Measurements from ENCODE around the gene DNAJC5.

DNAJC5 gene

DNA sequence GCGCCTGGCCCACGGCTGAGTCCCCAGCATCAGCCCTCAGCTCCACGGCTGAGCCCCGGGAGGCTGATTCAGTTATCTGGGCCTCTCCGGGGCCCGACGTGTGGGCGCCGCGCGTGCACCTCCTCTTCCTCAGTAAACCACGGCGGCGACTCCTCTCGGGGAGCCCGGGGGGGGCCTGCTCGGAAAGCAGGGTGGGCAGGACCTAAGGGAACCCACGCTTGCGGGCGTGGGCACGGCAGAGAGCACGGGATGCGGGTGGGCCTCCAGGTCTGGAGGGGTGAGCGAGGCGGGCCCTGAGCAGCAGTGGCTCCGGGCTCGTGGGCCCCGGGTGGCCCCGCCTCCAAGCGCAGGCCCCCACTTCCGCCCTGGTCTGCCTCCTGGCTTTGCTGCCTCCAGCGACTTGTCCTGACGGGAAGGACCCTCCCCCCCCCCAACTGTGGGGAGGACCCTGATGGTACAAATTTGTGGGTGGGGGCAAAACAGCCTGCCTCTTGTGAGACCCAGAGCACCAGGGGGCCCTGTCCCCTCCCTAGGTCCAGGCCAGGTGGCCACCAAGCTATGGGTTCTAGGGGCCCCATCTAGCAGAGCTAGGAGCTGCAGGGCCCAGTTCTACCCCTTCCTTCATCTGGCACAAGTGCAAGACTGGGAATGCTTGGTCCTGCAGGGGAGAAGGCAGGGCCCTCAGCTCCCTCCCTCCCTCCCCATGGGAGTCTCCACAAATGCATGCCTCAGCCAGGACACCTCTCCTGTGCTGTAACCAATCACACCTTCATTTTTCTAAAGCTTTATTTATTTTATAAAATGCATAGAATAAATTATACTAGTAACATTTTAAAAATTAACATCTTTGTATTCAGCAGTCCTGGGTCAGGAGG, 44.4 kb downstream of the DNAJC5 start:
- DNase-seq = no peak

DNA sequence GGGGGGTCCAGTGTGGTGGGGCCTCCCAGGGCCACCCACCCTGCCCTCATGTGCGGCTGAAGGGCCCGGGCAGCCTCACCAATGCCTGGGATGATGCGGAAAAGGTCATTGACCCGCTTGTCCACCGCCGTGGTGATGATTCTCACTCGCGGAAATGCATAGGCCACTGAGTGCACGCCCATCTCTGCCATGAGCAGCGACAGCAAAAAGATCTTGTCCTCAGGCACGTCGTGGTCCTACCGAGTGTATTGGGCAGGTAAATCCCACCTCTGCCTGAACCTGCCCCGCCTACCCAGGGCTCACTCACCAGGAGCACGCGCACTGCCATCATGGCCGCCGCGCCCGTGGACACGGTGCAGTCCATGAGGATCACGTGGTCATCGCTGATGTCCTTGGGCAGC, 45.1 kb downstream of the DNAJC5 start:
- no peak for DNase-seq

DNA sequence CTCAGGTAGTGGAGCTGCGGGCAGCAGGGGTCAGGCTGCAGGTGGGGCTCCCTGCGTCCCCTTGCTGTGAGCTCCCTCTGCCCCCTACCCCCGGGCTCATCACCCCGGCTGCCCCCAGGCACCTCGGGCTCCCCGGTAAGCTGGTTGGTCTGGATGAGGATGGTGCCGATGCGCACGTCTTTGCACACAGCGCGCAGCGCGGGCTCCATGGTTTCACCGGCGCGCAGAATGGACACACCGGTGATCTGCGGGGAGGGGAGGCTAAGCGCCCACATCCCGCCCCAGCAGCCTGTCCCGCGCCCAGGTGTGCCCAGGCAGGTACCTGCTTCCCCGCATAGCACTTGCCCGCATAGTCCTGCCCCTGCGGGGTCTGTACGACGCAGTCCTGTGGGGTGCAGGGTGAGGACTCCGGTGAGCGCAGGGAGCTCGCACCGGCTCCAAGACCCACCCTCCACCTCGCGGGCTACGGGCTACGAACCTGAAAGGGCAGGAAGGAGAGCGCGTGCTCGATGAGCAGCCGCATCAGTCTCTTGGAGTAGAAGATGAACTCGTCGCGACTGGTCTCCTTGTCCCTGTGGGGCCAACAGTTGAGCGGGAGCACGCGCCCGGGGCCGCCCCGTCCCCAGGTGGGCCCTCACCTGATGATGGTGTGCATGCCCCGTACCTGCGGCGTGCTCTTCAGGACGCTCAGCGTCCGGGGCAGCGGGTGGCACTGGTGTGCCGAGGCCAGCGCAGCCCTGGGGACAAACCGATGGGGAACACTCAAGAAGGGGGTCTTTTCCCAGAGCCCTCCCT, 45.7 kb downstream of the DNAJC5 start:
- no peak for DNase-seq

DNA sequence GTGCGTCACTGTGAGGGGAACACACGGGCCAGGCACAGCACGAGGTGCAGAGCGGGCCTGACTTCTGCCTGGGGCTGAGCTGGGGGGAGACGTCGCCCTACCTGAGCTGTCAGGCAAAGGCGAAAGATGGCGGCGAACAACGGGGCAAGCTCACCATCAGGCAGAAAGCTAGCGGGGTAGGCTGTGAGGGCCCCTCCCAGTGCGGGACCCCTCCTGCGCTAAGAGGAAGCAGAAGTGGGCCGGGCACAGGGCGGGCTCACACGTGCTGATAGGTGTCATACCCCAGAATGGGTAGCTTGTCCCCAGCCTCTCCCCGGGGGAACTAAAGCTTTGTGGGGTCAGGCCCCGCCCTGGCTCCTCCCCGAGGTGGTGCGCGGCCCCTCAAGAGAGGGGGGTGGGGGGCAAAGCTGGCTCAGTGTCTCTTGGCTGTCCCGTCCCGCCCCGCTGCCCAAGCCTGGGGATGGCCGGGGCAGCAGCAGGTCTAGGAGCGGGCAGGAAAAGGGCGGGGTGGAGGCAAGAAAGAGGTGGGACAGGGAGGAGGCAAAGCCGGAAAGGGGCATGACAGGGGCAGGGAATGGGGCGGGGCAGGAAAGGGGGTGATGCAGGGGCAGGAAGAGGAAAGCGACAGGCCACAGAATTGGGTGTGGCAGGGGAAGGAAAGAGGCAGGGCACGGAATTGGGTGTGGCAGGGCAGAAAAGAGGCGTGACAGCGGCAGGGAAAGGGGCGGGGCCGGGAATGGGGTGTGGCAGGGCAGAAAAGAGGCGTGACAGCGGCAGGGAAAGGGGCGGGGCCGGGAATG, 46.6 kb downstream of the DNAJC5 start:
- DNase-seq = peak in 1 of 56 donors; percentile 8

DNA sequence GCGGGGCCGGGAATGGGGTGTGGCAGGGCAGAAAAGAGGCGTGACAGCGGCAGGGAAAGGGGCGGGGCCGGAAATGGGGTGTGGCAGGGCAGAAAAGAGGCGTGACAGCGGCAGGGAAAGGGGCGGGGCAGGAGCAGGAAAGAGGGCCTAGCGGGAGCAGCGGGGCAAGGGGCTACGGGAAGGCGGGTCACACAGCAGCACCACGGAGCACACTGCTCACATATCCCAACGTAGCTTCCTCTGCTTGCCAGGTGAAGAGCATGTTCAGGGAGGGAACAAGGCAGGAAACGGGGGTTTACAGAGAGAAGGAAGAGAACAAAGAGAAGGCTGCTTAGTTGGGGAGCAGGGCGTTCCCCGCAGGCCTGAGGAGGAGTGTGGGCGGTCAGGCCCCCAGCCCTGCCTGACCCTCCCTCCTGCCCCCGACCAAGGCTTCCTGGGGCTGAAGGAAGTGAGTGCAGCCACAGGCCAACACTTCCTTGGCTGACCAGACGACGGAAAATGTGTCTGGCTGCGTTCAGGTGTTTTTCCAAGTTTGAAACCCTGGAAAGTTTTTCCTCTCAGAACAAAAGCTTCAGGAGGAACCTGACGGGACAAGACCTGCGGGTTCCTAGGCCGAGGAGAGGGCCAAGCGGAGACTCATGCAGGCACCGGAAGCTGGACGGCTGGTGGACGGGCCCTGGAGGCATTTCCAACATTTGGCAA, 47.5 kb downstream of the DNAJC5 start:
- peak in 5 of 56 donors; percentile 13 to 56 (median 14) for DNase-seq

DNA sequence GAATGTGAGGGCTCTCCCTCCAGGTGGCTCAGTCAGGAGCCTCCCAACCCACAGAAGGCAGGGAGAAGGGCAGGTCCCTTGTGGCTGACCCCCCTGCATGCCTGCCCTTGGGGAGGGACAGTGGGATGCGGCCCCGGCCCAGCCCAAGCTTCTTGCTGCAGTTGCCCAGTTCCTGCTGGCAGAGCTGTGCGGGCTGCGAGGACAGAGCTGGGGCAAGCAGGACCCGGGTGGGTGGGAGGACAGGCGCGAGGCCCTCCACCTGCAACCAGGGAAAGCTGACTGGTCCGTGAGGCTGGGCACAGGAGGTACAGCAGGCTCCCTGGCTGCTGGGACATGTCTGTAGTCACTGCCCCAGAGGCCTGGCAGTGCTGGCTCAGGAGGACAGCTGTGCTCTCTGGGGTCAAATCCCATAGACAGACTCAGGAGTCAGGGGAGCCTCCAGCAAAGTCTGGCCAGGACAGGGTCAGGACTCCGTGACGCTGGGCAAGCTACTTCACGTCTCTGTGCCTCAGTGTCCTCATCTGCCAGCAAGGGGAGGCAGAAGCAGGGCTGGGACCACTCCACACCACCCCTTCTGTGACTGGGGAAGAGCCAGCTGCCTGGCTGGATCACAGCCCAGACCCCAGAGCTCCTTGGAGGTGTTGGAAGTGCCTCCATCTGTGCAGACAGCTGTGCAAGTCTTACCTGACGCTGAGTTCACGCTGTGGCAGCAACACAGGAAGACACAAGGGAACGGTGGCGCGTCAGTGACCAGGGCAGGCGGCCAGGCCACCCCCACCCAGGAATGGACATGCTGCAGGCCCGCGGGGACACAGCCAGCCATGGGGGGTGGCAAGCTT, 48.3 kb downstream of the DNAJC5 start:
- no peak for DNase-seq

DNA sequence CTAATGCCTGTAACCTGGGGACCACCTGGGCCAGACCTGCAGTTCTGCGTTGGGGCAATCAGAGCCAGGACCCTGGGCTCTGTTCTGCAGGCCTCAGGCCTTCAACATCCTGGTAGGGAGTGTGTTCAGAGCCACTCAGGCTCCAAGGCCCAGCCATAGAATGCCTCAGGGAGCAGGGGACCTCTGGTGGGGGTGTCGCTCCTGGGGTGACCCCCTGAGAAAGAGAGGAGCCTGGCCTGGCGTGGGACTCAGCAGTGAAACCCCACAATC, 48.8 kb downstream of the DNAJC5 start:
- no peak for DNase-seq

DNA sequence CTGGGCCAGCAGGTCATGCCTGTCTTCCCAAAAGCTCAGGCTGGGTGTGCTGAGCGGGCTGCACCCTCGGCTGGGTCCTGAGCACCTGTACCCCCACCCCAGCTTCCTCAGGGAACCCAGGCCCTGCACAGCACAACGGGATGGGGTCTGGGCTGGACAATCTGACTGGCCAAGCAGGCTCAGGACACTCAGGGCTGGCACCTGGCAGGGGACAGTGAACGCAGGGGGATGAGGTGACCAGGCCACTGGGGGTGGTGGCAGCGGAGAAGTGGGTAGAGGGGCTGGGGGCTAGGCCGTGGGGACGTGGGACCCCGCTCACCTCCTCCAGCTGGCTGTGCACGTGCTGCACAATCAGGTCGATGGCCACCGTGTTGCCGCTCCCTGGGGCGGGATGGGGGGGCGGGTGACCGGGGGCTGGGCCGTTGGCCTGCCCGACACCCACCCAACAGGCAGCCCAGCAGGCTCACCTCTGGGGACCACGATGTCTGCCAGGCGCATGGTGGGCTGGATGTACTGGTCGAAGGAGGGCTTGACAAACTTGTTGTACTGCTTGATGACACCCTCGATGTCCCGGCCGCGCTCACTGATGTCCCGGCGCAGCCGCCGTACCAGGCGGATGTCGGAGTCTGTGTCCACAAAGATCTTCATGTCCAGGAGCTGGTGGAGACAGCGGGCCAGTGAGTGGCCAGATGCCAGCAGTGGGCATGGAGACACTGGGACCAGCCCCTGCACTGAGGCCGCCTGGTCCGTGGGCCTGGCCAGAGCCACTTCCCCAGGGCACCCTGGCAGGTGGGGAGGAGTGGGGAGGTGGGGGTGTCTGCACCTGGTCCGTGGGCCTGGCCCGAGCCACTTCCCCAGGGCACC, 49.4 kb downstream of the DNAJC5 start:
- no peak for DNase-seq

DNA sequence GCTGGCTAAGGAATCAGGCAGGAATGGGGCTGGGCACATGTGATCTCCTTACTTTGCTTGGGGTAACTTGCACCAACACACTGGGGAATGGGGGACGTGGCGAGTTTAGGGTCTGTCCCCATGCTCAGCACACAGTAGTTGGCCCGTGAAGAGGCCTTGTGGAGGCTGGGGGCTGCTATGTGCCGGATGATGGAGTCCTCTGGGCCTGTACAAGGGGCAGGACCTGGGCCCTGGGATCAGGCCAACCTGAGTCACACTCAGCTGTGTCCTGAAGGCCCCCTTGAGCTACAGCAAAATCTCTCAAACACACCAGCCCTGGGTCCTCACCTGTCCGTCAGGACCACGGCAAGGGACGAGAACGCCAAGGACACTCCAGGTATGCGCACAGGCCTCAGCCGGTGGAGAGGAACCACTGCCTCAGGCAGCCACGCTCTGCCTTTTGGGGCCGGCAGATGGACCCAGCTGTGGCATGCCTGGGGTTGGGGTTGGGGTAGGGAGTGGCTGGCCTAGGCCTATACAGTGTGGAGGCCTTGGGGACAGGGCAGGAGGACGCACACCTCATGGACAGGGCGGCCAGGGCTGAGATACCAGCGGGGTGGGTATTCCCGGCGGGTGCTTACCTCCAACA, 50.2 kb downstream of the DNAJC5 start:
- DNase-seq = no peak

DNA sequence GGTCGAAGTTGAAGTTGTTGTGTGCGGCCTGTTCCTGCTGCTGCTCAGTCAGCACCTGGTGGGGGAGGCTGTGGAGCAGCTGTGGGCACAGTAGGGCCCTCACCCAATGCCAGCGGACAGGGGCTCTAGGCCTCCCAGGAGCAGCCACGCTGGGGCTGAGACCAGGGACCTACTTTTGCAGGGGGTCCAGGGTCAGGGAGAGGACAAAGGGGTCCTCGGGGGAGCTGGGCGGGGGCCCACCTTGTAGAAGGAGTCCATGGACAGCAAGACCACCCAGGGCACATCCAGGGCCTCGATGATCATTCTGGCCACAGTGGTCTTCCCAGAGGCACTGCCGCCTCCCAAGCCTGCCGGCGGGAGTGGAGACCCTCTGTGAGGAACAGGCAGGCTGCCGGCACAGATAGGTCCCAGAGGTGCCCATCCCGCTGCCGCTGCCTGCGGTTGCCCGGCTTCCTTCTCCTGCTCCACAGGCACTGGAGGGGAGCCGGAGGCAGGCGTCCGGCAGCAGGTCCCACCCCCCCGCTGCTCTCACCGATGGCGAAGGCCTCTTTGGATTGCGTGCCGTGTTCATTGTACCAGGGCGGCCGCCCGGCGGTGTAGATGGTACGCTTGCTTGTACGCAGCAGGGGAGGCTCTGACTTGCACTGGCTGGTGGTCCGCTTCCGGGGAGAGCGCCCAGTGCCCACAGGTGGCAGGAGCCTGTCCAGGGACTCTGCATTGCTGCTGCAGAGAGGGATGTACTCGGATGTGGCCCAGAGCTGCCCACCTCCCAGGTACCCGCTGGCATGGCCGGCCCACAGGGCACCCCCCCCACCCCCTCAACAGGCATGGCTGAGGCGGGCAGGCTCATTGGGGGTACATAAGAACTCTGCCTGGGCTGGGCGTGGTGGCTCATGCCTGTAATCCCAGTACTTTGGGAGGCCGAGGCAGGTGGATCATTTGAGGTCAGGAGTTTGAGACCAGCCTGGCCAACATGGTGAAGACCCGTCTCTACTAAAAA, 51.3 kb downstream of the DNAJC5 start:
- DNase-seq = no peak

DNA sequence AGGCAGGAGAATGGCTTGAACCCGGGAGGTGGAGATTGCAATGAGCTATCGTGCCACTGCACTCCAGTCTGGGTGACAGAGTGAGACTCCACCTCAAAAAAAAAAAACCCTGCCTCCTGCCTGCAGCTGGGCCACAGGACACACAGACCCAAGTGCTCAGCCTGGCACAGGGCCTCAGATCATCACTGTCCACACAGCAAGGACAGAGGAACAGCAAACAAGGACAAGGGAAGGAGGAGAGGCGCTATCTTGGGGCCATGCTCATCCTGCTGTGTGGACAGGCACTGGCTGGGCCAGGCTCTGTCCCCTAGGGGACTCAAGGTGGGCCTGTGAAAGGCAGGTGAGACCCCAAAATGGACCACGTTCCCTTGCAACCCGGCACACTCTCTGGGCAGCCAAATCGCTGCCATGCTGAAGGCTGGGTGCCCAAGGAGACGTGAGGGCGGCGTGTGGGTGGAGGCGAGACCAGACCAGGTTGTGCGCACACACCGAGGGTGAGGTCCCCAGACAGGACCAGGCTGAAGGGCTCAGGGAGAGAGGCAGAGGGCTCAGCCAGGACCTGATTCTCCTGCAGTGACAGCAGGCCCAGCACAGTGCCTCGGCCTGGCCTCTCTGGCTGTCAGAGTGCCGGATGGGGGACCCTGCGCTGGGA, 52.2 kb downstream of the DNAJC5 start:
- DNase-seq = no peak

DNA sequence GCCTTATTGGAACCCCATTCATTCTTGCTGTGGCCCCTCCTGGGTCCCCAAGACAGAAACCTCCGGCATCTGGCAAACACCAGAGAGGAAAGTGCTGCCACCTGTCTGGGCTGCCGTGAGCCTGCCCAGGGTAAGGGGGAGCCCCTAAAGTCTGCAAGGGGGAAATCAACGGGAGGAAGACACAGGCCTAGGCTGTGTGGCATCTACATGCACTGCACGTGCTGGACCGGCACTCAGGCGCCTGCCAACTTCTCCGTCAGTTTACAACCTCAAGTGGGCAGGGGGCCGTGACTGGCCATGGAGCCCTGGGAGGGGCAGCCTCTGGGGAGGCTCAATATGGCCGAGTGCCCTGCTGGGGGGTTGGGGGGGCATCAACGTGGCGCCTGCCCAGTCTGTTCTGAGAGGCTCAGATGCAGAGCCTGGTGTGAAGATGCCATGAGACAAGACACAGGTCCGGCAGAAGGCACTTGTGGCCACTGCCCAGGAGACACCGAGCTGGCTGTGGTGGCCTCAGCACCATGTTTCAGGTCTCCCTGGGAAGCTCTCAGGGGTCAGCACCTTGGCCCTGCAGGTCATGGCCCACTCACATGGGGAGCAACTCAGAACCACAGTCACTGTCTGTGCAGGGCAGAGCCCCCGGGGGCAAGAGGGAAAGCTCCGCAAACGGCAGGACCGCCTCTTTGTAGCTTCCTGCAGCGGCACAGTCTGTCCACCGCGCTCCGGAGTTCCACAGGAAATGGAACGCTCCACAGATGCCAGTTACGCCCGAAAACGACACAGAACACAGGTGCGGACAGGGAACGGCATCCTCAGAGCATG, 52.9 kb downstream of the DNAJC5 start:
- DNase-seq = peak in 36 of 56 donors; percentile 11 to 70 (median 40)

DNA sequence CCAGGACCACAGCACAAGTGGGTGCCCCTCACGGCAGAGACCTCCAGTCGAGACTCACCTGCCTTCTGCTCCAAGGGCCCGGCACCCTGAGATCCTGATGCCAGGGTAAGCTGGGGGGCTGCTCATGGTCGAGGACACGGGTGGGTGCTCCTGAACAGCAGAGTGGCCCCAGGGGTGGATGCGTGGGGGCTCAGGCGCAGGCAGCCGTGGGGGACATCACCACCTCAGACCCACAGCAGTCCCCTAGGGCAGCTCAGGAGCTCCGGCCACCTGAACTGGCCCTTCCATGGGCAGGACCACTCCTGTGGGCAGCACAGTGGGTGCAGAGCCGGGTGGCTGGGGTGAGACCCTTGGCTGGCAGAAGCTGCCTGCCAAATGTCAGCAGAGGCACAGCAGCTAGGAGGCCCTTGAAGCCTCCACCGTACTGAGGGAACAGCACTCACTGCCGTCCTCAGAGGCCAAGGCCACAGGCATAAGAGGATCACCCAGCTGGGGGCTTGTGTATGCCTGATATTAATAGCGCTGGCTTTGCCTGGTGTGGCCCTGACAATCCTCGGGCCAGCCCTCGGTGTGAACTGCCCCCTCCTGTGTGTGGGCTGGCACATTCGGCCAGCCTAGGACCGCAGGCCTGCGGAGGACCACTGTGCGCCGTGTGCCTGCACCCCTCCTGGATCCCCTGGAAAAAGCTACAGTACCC, 55.9 kb downstream of the DNAJC5 start:
- DNase-seq = no peak

DNA sequence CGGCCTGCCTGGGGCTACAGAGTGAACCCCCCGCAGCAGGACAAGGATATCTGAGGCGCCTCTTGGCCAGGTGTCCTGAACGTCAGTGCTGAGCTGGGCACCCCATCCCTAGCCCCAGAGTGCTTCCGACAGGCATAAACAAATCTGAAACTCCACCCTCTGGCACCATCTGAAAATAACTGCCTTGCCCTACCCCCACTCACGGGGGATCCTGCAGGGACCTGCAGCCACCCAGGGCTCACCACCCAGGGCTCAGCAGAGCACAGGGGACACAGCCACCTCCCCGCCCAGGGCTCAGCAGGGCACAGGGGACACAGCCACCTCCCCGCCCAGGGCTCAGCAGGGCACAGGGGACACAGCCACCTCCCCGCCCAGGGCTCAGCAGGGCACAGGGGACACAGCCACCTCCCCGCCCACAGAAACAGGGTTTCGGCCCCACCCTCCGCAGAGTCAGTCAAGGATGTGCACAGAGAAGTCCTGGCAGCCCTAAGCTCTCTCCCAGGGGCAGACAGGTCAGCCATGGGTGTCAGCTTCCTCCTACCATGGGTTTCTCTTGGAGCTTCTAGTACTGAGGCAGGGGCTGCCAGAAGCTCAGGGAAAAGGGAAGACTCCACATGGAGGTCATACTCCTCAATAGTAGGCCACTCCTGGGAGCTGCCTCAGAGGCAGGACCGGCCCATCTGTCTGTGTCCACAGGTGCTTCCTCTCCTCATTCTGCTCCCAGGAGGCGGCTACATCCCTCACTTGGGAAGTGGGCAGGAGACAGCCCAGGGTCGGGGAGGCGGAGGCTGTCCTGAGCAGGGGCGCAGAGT, 56.7 kb downstream of the DNAJC5 start:
- no peak for DNase-seq

DNA sequence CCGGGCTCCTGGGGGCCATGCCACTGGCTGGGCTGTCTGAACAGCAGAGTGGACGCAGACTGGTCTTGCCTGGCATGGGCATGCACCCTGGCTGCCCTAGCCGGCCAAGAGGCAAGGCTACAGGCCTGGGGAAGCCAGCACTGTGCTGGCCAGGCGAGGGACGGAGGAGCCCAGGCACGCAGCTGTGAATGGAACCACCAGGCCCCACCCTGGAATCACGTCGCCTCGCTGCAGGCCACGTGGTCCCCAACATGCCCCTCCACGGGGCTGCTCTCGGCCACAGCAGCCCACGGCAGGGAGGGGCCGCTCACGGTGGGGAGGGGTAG, 57.2 kb downstream of the DNAJC5 start:
- DNase-seq = no peak
